Suprapubic skin (tissue), 4 donors: ENCODE results near the gene CDC42EP4.

Source experiments
- EP300 ChIP-seq: sonication (generic); formaldehyde crosslinking; IDR thresholded peaks from one replicate; pipeline ENCODE4 v1.6.1; 2017; ENCODE audit warnings: antibody characterized with exemption
- POLR2A ChIP-seq, 2 donors: fragments of 450-650 bp; IDR thresholded peaks; one replicate each; pipeline ENCODE4 v1.6.1; 2017; ENCODE audit warnings: antibody characterized with exemption in 2 of 2, mild to moderate bottlenecking in 2 of 2, moderate library complexity in 2 of 2
- POLR2AphosphoS5 ChIP-seq, 3 donors: sonication (generic); formaldehyde crosslinking; IDR thresholded peaks; one replicate each; pipeline ENCODE4 v1.6.1; 2017; ENCODE audit warnings: antibody characterized with exemption in 3 of 3
- TF ChIP-seq, protein P1 (sequence below), 2 donors: fragments of 200-600 bp in 1 of 2; fragments of 450-650 bp in 1 of 2; sonication (generic) in 1 of 2; IDR thresholded peaks; one replicate each; pipeline ENCODE4 v1.5.1; 2016 to 2019; ENCODE audit warnings: antibody characterized with exemption in 2 of 2, mild to moderate bottlenecking in 1 of 2, moderate library complexity in 1 of 2

DNA sequence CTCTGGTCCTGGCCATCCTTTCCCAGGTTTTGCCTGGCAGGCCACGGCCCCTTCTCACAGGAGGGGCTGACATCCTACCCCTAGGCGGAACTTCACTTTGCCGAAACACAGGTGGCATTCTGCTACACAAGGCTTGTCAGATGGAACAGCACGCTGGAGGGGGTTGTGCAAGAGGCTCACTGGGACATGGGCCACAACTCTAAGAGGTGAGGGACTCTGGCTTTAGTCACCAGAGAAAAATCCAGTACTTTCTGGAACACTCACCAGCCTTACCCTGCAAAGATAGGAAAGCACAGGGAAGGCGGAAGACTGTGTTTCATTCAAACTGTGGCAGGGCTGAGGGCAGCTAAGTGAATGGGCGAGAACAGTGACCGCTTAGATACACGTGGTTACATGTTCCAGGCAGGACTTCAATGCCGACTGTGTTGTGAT is 18.3 kb downstream of the CDC42EP4 start:
- TF ChIP-seq, protein P1, sequence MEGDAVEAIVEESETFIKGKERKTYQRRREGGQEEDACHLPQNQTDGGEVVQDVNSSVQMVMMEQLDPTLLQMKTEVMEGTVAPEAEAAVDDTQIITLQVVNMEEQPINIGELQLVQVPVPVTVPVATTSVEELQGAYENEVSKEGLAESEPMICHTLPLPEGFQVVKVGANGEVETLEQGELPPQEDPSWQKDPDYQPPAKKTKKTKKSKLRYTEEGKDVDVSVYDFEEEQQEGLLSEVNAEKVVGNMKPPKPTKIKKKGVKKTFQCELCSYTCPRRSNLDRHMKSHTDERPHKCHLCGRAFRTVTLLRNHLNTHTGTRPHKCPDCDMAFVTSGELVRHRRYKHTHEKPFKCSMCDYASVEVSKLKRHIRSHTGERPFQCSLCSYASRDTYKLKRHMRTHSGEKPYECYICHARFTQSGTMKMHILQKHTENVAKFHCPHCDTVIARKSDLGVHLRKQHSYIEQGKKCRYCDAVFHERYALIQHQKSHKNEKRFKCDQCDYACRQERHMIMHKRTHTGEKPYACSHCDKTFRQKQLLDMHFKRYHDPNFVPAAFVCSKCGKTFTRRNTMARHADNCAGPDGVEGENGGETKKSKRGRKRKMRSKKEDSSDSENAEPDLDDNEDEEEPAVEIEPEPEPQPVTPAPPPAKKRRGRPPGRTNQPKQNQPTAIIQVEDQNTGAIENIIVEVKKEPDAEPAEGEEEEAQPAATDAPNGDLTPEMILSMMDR (IDR thresholded peaks at IDR 0.05): no peak
- TF ChIP-seq POLR2A (IDR thresholded peaks at IDR 0.05): no peak
- peak in 2 of 3 donors; percentile 50 to 61 for TF ChIP-seq POLR2AphosphoS5 (IDR thresholded peaks at IDR 0.05)
- TF ChIP-seq EP300: no peak
